GM19397 (cell line): ENCODE results near the gene EPS8.

ENCODE experiments used
- ATAC-seq: cut with Tn5 transposase; IDR thresholded peaks from one replicate; pipeline ENCODE4 v1.9.1; 2021; ENCODE audit warnings: mild to moderate bottlenecking, moderate library complexity; ENCODE audit not compliant: unreplicated experiment

The EPS8 gene

GRCh38 chr12:15613981-15614380 is 175.2 kb downstream of the EPS8 start:
- ATAC-seq: no peak

DNA sequence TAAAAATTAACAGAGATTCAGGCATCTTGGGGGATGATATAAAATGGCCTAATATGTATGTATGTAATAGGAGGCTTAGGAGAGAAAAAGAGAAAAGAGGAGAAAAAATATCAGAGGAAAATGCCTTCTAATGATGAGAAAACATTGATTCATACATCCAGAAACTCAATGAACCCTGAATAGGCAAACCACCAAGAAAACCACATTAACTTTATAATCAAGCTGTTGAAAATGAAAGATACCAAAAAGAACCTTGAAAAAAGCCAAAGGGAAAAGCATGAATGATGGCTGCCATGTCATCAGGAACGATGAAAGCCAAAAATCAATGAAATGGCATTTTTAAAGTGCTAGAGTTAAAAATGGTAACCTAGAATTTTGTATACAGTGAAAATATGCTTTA is 180.2 kb downstream of the EPS8 start:
- no peak for ATAC-seq

DNA sequence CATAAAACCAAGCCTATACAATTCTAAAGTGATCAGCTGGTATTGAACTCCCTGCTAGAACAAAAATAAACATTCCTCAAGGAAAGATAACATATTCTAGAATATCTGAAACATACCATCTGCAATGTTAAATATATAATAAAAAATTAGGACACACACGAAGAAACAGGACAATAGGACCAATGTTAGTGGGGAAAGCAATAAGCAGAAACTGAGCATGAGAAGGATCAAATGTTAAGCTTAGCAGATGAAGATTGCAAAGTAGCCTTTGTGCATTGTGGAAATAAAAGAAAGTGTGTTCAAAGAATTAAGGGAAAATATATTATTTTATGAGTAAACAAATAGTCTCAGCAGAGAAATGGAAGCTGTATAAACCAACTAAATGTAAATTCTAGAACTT is 180.8 kb downstream of the EPS8 start:
- ATAC-seq: no peak

GRCh38 chr12:15605881-15606590 is 183.2 kb downstream of the EPS8 start:
- ATAC-seq: no peak

GRCh38 chr12:15603474-15604085 is 185.6 kb downstream of the EPS8 start:
- no peak for ATAC-seq

DNA sequence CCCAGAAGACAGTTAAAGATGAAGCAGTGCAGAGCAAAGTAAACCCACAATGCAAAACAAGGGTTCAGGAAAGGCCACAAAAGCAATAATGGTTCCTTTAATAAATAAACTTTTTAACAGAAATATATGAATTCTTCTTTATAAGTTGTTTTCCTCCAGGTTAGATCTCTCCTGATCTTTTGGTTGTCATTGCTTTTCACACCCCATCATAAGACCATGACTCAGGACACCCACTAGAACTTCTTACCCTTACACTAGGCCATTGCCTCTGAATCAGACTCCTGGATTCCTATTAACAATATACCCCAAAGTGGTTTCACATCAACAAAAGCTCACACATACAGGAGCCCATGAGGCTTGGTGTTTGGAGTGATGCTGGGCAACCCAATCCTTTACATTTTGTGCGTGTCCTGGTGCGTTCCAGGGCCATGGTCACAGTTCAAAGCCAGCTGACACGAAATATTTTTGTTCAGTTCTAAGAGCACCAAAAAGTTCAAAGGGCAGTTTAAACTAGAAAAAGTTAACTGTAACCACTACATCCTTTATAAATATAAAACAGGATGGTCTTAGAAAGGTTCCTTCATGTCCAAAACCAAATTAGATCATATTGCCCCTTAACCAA is 187.0 kb downstream of the EPS8 start:
- no peak for ATAC-seq

- no peak for ATAC-seq
These were observed 187.9 kb downstream of the EPS8 start for GRCh38 chr12:15601210-15601800.

- no peak for ATAC-seq
These were observed 188.8 kb downstream of the EPS8 start for GRCh38 chr12:15600223-15600935.

GRCh38 chr12:15599266-15600037 is 189.7 kb downstream of the EPS8 start:
- no peak for ATAC-seq

- ATAC-seq: no peak
These were observed 191.9 kb downstream of the EPS8 start for GRCh38 chr12:15597125-15597830.

GRCh38 chr12:15596174-15596573 is 193.0 kb downstream of the EPS8 start:
- ATAC-seq: no peak

- ATAC-seq: no peak
These were observed 196.3 kb downstream of the EPS8 start for GRCh38 chr12:15592934-15593333.

- ATAC-seq: no peak
These were observed 197.4 kb downstream of the EPS8 start for GRCh38 chr12:15591811-15592210.

- peak; percentile 84 for ATAC-seq
These were observed 198.9 kb downstream of the EPS8 start for GRCh38 chr12:15590180-15590826.

DNA sequence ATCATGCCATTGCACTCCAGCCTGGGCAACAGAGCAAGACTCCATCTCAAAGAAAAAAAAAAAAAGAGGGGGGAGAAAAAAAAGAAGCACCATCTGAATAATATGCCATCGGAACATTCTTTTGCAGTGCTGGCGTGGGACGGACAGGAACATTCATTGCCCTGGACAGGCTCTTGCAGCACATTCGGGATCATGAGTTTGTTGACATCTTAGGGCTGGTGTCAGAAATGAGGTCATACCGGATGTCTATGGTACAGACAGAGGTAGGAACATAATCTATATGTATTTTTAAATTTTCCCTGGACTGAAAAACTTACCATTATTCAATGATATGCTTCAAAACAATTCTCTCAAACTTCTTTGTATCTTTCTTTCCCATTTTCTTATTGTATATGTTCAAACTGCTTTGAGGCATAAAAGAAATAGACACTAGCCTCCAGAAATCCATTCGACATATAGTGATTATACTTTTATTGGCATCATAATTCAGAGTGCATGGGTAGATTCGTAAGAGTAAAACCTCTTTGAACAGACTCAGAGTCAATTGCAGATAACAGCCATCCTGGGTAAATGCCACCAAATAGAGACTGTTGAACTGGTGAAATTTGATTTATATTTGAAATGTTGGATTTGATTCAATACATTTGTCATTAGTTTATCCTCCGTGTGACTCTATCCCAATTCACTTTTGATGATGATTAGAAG is 199.7 kb downstream of the EPS8 start:
- ATAC-seq: no peak

GRCh38 chr12:15584366-15585041 is 204.7 kb downstream of the EPS8 start:
- no peak for ATAC-seq

- no peak for ATAC-seq
These were observed 205.4 kb downstream of the EPS8 start for GRCh38 chr12:15583804-15584203.

DNA sequence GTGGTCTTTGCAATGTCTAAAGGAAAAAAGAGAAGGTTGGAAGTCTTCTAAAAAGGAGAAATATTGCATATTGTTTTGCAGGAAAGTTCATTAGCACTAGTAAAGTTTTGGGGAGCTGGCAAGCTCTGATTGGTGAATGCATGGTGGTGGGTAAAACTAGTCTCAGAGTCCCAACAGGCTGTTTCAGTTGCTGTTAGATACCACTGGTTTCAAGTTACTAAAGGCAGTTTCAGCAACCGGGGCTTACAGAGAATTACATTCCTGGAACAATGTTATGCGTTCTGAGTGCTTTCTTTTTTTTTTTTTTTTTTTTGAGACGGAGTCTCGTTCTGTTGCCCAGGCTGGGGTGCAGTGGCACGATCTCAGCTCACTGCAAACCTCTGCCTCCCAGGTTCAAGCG is 208.2 kb downstream of the EPS8 start:
- no peak for ATAC-seq
